ENCODE data around the gene RBBP9. TPM values are rescaled to one million over a fixed set of nuclear protein-coding genes. Genes with fewer than 3 reads are reported as not detected.

Gene RBBP9
- total and polyA plus RNA-seq, 2 of the 4 experiments (the other 2 are of a cell fraction): 4.8 to 31.4 TPM

GRCh38 chr20:18545566-18545965 is 48.5 kb upstream of the RBBP9 start (continued):
- TF ChIP-seq CHD1 (IDR thresholded peaks at IDR 0.05; ENCODE audit: low read depth, low read length) (no peak), CEBPB (IDR thresholded peaks at IDR 0.05; ENCODE audit: low read depth, low read length) (no peak), POLR2A (IDR thresholded peaks at IDR 0.05; ENCODE audit: low read depth, low read length) (no peak), RAD21 (IDR thresholded peaks at IDR 0.05; ENCODE audit: low read length) (no peak), RFX5 (IDR thresholded peaks at IDR 0.05; ENCODE audit: low read depth, low read length) (no peak)

GRCh38 chr20:18543932-18544331 is 46.9 kb upstream of the RBBP9 start:
- no peak overlapping the region for H2BK15ac ChIP-seq (ENCODE audit: low read depth, low read length)
- no peak overlapping the region for H4K8ac ChIP-seq (ENCODE audit: low read depth in 2 of 2, low read length in 2 of 2)
- H4K91ac ChIP-seq (ENCODE audit: insufficient read depth, low read depth, low read length): no peak overlapping the region
- no peak overlapping the region for H2AK9ac ChIP-seq (replicated peaks; ENCODE audit: low read depth, low read length, poor library complexity)
- no CpG with 5 or more reads among the region's 7 CpGs for WGBS, 2 experiments (ENCODE audit: extremely low coverage in 2 of 2, insufficient read length in 1 of 2)
- H3K36me3 ChIP-seq (ENCODE audit: control insufficient read depth, insufficient read depth, low read length): peaks cover 41% of the 10 kb centered on the region
- intact Hi-C loops (cut with micrococcal nuclease): no loop called here
- H3K4me2 ChIP-seq (ENCODE audit: low read depth, low read length): no peak overlapping the region
- ATAC-seq (ENCODE audit: low read depth) (no peak), DNase-seq (no peak)
- no peak overlapping the region for H2AK5ac ChIP-seq (ENCODE audit: low read depth, low read length)
- no peak overlapping the region for H3K18ac ChIP-seq (ENCODE audit: low read depth, low read length)
- dilution Hi-C loops (cut with HindIII; ENCODE audit: low sequenced_read_pairs, unreplicated experiment): no loop called here
- BruUV-seq (replicated peaks): no TSS peak
- no peak overlapping the region for H2BK120ac ChIP-seq (ENCODE audit: low read depth, low read length)
- H3K4ac ChIP-seq (ENCODE audit: low read depth, low read length): no peak overlapping the region
- no peak overlapping the region for H3K27ac ChIP-seq (ENCODE audit: insufficient read depth, low read length)
- no peak overlapping the region for H4K5ac ChIP-seq (ENCODE audit: low read depth, low read length)
- H3K14ac ChIP-seq (replicated peaks; ENCODE audit: low read depth, low read length): no peak overlapping the region
- H2AFZ ChIP-seq (replicated peaks; ENCODE audit: low read length, poor library complexity): no peak overlapping the region
- no peaks in the 10 kb centered on the region for H3K9me3 ChIP-seq (ENCODE audit: control insufficient read depth, insufficient read depth, low read length)
- no peak overlapping the region for H3K4me3 ChIP-seq (ENCODE audit: insufficient read depth, low read depth, low read length)
- H3K56ac ChIP-seq (ENCODE audit: extremely low read depth, insufficient read depth, low read length): no peak overlapping the region
- no peak overlapping the region for H3K23ac ChIP-seq (ENCODE audit: low read depth, low read length)
- no peaks in the 10 kb centered on the region for H3K27me3 ChIP-seq (ENCODE audit: control insufficient read depth, insufficient read depth, low read length)
- H4K20me1 ChIP-seq (ENCODE audit: insufficient read depth, low read length): no peaks in the 10 kb centered on the region
- no peaks in the 10 kb centered on the region; the same call in 1 of the 2 replicates for H3K9me1 ChIP-seq (ENCODE audit: insufficient read depth, low read length)
- H2BK20ac ChIP-seq (ENCODE audit: low read depth, low read length): no peak overlapping the region
- H3K9ac ChIP-seq (ENCODE audit: low read depth, low read length): no peak overlapping the region
- no peak overlapping the region for H2BK5ac ChIP-seq (ENCODE audit: low read depth, low read length, poor library complexity, severe bottlenecking)
- in situ Hi-C loops (cut with MboI; ENCODE audit: low sequenced_read_pairs): loop anchor here (25.0 kb wide), 2 partner anchors 93 to 1493 kb away; no protein-coding TSS in a partner anchor
- POLR2A ChIA-PET (ENCODE audit: unreplicated experiment): no interaction called here
- CTCF ChIA-PET: no interaction called here
- no peaks in the 10 kb centered on the region for H3K4me1 ChIP-seq (ENCODE audit: control insufficient read depth, insufficient read depth, low read length)
- no peaks in the 10 kb centered on the region for H3K79me1 ChIP-seq (ENCODE audit: low read depth in 1 of 2, low read length in 2 of 2)
- no peak for TF ChIP-seq SMC3 (IDR thresholded peaks at IDR 0.05; ENCODE audit: low read depth, low read length)
- no peak for TF ChIP-seq RFX5 (IDR thresholded peaks at IDR 0.05; ENCODE audit: low read depth, low read length)
- no peak for TF ChIP-seq ELK1 (IDR thresholded peaks at IDR 0.05; ENCODE audit: borderline replicate concordance, low read depth, low read length)
- no peak for TF ChIP-seq MAFK (IDR thresholded peaks at IDR 0.05; ENCODE audit: low read depth, low read length)
- no peak for TF ChIP-seq NFE2L2 (IDR thresholded peaks at IDR 0.05; ENCODE audit: low read depth, low read length)
- no peak for TF ChIP-seq CHD1 (IDR thresholded peaks at IDR 0.05; ENCODE audit: low read depth, low read length)
- TF ChIP-seq RCOR1 (IDR thresholded peaks at IDR 0.05; ENCODE audit: insufficient replicate concordance, low read length): no peak
- no peak for TF ChIP-seq CTCF (conservative IDR thresholded peaks at IDR 0.05; ENCODE audit: low read depth, low read length)
- TF ChIP-seq BHLHE40 (IDR thresholded peaks at IDR 0.05; ENCODE audit: low read depth, low read length): no peak
- TF ChIP-seq FOS (IDR thresholded peaks at IDR 0.05; ENCODE audit: low read depth, low read length): no peak
- TF ChIP-seq POLR2A (IDR thresholded peaks at IDR 0.05; ENCODE audit: low read depth, low read length): no peak
- no peak for TF ChIP-seq CEBPB (IDR thresholded peaks at IDR 0.05; ENCODE audit: low read depth, low read length)
- no peak for TF ChIP-seq MXI1 (IDR thresholded peaks at IDR 0.05; ENCODE audit: borderline replicate concordance, low read depth, low read length)
- TF ChIP-seq MAZ (IDR thresholded peaks at IDR 0.05; ENCODE audit: borderline replicate concordance, low read depth, low read length): no peak
- no peak for TF ChIP-seq RAD21 (IDR thresholded peaks at IDR 0.05; ENCODE audit: low read length)
